ENCODE measurements around the gene METTL2A.
A peak's percentile ranks its signal among the peaks of the same experiment; 100 is the strongest.
"Not testable (repeated sequence)": the region's sequence is repeated elsewhere in the genome, so short reads cannot be mapped to it uniquely, and the experiment has no call there.

Gene METTL2A

GRCh38 chr17:62423647-62424461, at the start of gene METTL2A:
TSS of gene METTL2A (plus strand) at chr17:62423897. CDS start at chr17:62423903, 6 bp downstream.
- peak within 1 kb of the TSS; percentile 67 for H3K27ac ChIP-seq
- peak; percentile 45 for TF ChIP-seq CTCF (conservative IDR thresholded peaks at IDR 0.05)

GRCh38 chr17:62380253-62380652, 43.4 kb upstream of the METTL2A start, which contains the start of gene EFCAB3:
TSS of gene EFCAB3 (plus strand) at chr17:62380553. CDS start at chr17:62382980, 2,427 bp downstream.
- TF ChIP-seq ZFX (IDR thresholded peaks at IDR 0.05) = no peak
- no peak for TF ChIP-seq CTCF (conservative IDR thresholded peaks at IDR 0.05)

GRCh38 chr17:62381561-62381960, 42.1 kb upstream of the METTL2A start:
- TF ChIP-seq CTCF (conservative IDR thresholded peaks at IDR 0.05) (no peak), ZFX (IDR thresholded peaks at IDR 0.05) (no peak)
- no peak overlapping the region for H3K27ac ChIP-seq

More at GRCh38 chr17:62380253-62380652, 43.4 kb upstream of the METTL2A start, which contains the start of gene EFCAB3:
- H3K27ac ChIP-seq = no peak within 1 kb of the TSS

GRCh38 chr17:62388856-62389255, 34.8 kb upstream of the METTL2A start:
- H3K27ac ChIP-seq = no peak overlapping the region
- TF ChIP-seq CTCF (conservative IDR thresholded peaks at IDR 0.05) (no peak), ZFX (IDR thresholded peaks at IDR 0.05) (no peak)

GRCh38 chr17:62392908-62393307, 30.8 kb upstream of the METTL2A start:
- H3K27ac ChIP-seq = no peak overlapping the region
- no peak for TF ChIP-seq ZFX (IDR thresholded peaks at IDR 0.05)
- TF ChIP-seq CTCF (conservative IDR thresholded peaks at IDR 0.05) = no peak

GRCh38 chr17:62398891-62399290, 24.8 kb upstream of the METTL2A start:
- no peak overlapping the region for H3K27ac ChIP-seq
- TF ChIP-seq CTCF (conservative IDR thresholded peaks at IDR 0.05) (no peak), ZFX (IDR thresholded peaks at IDR 0.05) (no peak)

GRCh38 chr17:62405451-62405850, 18.2 kb upstream of the METTL2A start:
- H3K27ac ChIP-seq = no peak overlapping the region
- TF ChIP-seq ZFX (IDR thresholded peaks at IDR 0.05) = no peak
- no peak for TF ChIP-seq CTCF (conservative IDR thresholded peaks at IDR 0.05)

GRCh38 chr17:62413090-62413489, 10.6 kb upstream of the METTL2A start:
- H3K27ac ChIP-seq = not testable (repeated sequence)

- H3K27ac ChIP-seq = not testable (repeated sequence)
Observed at GRCh38 chr17:62426214-62426613, 2.5 kb downstream of the METTL2A start.

GRCh38 chr17:62435251-62435650, 11.6 kb downstream of the METTL2A start:
- H3K27ac ChIP-seq = not testable (repeated sequence)

GRCh38 chr17:62441181-62441580, 17.5 kb downstream of the METTL2A start:
- not testable (repeated sequence) for H3K27ac ChIP-seq

All from C4-2B (cell line).